HCT116 (cell line): Measurements from ENCODE around the gene EEFSEC.

Source experiments
- EZH2phosphoT487 ChIP-seq: fragments of 200-600 bp; IDR thresholded peaks from 2 replicates; pipeline ENCODE4 v1.6.1; 2018; ENCODE audit warnings: antibody characterized with exemption, borderline replicate concordance
- POLR2AphosphoS5 ChIP-seq: IDR thresholded peaks from 2 replicates; pipeline ENCODE4 v1.6.1; 2011; ENCODE audit warnings: mild to moderate bottlenecking, low read depth, low read length, moderate library complexity
- RAD21 ChIP-seq: IDR thresholded peaks from 2 replicates; pipeline ENCODE4 v1.6.1; 2012; ENCODE audit warnings: low read depth, mild to moderate bottlenecking

- TF ChIP-seq RAD21 (no peak), POLR2AphosphoS5 (no peak), EZH2phosphoT487 (no peak)
Observed at GRCh38 chr3:128315313-128315712, 162.0 kb downstream of the EEFSEC start.
